ENCODE data around the gene KRTAP17-1.
"Not testable (repeated sequence)": the region's sequence is repeated elsewhere in the genome, so short reads cannot be mapped to it uniquely, and the experiment has no call there.

The KRTAP17-1 gene

DNA sequence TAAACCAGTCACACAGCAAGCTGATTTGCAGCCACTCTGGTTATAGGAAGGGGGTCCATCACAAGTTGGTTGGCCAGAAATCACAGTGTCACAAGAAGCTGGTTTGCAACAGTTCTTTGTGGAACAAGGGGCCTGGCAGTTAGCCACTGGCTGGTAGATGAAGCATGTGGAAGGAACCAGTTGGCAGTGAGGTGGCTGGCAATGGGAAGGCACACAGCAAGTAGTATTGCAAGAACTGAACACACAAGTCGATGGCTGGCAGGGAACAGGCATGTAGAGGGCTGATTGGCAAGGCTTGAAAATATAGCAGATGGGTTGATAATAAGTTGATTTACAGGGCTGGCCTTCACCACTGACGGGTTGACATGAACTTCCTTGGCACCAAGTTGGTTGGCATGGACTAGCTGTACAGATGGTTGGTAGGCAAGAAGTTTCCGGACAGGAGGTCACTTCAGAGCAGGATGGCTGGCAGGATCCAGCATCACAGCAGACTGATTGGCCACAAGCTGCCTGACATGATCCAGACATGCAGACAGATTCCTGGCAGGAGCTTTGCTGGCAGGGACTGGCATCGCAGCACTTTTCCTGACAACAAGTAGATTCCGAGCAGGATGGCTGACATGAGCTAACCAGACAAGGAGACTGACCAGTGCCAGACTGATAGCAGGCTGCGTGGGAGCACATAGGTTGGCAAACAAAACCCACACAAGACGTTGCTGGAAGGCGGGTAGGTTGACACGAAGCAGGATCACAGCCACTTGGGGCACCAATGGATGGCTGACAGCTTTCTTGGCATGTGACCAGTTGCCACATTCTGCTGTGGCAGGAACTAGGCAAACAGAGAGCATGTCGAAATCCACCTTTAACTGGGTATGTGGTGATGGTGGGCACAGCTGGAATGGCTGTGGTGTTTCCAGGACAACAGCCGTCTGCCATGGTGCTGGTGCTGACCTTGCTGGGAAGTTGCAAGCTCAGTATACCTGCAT lies 13.3 kb downstream of the KRTAP17-1 start, which contains the start of gene KRTAP29-1:
KRTAP29-1 (minus strand) TSS at position 936 of the 986 bp plus-strand sequence; CDS start at position 936, 0 bp downstream.
- DNase-seq: no peak

DNA sequence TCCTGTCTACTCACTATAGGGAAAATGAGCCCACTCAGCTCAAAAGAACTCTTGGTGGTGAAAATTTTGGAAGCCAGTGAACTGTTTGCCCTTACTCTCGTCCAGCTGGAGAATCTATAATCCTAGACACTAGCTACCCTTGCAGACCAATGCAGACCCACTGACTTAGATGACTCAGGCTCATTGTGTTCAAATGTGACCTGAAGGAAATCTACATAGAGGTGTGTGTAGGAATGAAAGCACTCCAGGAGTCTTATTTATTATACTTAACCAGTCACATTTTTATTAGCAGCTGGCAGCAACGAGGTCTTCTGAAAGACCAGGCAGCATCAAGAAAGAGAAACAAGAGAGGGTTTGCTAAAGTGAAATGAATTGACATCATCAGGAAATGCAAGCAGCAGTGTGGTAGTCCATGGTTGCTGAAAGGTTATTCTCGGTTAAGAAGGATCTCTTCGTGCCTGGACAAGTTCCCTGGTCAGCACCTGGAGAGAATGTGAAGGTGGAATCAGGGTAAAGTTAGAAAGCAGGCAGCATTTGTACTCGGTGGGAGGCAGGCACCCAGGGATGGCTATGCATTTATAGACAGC lies 14.2 kb downstream of the KRTAP17-1 start:
- DNase-seq: no peak

DNA sequence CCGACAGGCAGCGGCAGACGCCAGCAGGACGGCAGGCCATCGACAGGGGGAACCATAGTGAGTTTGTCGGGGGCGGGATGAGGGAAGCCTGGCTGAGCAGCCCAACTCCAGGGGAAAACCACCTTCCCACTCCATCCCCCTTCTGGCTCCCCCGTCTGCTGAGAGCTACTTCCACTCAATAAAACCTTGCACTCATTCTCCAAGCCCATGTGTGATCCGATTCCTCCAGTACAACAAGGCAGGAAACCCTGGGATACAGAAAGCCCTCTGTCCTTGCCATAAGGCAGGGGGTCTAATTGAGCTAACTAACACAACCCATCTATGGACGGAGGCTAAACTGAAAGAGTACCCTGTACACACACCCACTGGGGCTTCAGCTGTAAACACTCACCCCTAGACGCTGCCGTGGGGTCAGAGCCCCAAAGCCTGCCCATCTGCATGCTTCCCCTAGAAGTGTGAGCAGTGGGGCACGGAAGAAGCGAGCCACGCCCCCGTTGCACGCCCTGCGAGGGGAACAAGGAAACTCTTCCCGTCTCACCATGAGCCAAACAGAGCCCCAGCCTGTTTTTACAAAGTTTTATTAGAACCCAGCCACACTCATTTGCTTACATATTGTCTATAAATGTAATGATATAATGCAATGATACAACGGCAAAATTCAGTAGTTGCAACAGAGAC lies 16.9 kb downstream of the KRTAP17-1 start:
- no peak for DNase-seq

DNA sequence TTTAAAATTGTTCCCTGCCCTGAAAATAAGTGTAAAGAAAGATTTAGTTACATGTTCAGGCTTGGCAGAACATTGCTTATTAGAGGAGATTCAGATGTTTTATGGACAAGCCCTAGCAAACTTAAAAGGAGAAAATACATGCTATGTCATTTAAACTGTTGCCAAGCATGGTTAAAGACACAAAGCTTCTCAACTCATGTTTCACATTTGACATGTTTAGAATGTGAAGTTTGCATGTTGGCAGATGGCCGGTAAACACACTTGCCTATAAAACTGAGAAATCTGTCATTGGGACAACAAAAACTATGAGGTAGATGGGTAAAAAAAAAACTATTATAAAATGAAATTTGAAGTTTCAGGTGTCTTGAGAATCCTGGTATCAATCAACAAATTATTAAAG lies 18.7 kb downstream of the KRTAP17-1 start:
- no peak for DNase-seq

DNA sequence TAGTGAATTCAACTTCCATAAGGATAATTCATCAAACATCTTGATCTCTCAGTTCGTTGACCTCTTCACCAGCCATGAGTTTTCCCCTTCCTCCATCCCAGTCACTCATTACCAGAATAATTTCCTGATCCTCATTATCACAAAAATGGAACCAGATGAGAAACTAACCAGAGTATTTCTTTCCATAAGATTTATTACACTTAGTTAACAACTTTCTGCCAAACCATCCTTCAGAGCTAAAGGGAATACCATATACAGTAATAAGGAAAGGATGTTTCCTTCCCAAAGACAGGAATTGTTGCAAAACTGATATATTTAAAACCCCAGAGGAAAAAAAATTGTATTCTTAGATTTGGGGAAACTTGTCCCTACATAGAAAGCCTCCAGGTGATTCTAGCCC lies 21.5 kb downstream of the KRTAP17-1 start:
- no peak for DNase-seq

DNA sequence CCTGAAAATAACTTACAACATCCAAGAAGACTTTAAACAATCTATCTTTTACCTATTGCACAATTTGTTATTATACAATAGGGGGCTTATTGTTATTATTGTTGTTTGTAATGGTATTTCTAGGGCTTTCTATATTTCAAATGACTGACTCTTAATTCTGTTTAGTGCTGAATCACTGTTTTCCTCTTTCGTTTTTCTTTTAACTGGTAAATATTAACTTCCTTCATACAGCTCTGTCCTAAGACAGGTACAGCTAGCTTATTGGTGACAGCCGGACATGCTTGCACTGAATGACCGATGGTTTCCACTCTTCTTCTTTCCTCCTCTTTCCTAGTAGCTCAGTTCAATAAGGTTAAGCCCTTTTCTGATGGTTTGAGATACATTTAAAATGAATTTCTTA lies 28.5 kb downstream of the KRTAP17-1 start:
- no peak for DNase-seq

DNA sequence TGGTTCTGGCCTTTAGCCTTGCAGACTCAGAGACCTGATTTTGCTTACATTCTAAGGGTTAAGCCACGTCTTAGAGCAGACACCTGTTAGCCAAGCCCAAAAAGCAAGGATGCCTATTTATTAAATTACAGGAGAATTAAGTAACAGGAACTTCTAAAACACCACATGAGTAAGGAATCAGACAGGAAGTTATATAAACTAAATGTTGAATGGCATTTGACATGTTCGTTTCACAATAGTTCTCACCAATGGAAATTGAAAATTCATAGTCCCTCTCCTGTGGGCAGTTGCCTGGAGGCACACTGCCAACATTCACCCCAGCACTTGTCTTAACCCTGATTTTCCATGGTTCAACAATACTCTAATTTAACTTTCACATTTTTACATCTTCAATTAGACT lies 31.0 kb downstream of the KRTAP17-1 start:
- DNase-seq: no peak

DNA sequence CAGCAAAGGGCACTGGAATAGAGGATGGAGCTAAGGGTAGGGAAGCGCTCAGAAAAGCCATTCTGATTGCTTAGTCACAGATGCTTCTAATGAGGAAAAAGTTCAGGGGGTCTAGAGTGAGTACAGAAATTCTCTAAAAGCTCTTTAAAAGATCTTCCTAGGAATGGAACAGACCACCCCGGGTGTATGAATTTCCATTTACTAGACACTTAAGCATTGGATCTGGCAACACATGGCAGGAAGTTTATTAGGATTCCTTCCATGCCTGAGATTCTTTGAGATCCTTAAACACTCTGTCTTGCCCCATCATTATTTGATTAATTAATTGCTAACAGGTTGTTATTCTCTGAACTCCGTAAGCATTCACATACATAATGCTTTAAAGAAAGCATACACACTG lies 31.5 kb downstream of the KRTAP17-1 start:
- no peak for DNase-seq

DNA sequence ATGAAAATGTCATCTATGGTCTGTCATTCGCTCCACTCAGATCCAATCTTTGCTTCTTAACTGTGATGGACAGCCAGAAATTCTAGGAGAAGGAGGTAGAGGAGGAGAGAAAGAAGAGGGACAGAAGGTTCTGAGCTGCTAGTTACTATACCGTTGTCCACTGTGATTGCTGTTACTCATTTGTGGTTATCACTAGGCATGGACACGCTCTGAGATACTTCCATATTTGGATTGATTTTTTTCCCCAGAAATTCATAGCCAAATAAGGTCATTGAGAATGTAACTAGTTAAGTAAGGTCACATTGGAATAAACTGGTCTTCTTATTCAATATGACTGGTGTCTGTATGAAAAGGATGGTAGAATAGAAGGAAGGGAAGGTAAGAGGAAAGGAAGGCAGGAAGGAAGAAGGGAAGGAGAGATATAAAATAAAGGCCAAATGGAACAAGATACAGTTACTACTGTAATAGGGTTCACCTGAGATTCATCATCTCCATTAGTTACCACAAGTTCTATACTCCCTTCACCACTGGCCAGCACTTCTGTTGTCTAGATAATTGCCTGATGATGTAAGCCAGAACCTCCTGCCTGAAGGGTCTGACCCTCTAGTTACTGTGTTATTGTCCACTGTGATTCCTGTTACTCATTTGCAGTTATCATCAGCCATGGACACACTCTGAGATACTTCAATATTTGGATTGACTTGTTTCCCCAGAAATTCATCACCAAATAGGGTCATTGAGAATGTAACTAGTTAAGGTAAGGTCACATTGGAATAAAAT lies 37.1 kb downstream of the KRTAP17-1 start:
- DNase-seq: no peak

DNA sequence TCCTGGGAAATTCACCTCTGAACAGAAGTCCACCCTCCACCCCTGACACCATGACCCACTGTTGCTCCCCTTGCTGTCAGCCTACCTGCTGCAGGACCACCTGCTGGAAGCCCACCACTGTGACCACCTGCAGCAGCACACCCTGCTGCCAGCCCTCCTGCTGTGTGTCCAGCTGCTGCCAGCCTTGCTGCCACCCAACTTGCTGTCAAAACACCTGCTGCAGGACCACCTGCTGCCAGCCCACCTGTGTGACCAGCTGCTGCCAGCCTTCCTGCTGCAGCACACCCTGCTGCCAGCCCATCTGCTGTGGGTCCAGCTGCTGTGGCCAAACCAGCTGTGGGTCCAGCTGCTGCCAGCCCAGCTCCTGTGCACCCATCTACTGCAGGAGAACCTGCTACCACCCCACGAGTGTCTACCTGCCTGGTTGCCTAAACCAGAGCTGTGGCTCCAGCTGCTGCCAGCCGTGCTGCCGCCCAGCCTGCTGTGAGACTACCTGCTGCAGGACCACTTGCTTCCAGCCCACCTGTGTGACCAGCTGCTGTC lies 39.8 kb downstream of the KRTAP17-1 start, which contains the start of gene KRTAP9-7:
KRTAP9-7 (plus strand) TSS at position 51 of the 543 bp plus-strand sequence; CDS start at position 51, 0 bp downstream.
- DNase-seq: not testable (repeated sequence)

DNA sequence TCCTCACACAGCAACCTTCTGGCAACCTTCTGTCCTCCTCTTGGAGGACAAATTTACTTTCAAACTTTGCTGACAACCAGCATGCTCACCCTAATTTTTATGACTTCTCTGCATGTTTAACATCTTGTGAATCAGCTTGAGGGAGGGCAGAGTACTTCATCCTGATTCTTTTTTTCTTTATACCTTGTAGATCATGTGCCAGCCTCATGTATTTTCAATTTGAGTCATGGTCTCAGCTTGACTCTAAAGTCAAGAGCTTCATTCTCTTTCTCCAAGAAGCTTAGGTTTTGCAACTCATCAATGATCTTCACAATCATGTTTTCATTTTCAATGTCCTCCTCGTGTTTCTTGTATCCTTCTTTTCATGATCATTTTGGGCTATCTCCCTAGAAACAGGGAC lies 43.7 kb downstream of the KRTAP17-1 start:
- DNase-seq: no peak

DNA sequence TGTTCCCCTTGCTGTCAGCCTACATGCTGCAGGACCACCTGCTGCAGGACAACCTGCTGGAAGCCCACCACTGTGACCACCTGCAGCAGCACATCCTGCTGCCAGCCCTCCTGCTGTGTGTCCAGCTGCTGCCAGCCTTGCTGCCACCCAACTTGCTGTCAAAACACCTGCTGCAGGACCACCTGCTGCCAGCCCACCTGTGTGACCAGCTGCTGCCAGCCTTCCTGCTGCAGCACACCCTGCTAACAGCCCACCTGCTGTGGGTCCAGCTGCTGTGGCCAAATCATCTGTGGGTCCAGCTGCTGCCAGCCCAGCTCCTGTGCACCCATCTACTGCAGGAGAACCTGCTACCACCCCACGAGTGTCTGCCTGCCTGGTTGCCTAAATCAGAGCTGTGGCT lies 44.2 kb downstream of the KRTAP17-1 start:
- not testable (repeated sequence) for DNase-seq

DNA sequence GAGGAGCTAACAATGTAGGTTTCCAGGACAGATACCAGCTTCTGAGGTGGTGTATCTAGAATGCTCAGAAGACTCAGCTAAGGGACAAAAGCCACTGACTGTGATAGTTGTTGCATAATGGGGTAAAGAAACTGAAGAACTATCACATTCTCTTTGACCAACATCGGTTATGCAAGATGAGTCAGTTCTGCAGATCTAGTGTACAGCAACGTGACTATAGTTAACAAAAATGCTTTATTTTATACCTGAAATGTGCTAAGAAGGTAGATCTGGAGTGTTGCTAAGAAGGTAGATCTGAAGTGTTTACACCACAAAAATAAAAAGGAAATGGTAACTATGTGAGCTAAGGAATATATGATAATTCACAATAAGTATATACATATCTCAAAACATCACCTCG lies 47.8 kb downstream of the KRTAP17-1 start:
- DNase-seq: no peak

DNA sequence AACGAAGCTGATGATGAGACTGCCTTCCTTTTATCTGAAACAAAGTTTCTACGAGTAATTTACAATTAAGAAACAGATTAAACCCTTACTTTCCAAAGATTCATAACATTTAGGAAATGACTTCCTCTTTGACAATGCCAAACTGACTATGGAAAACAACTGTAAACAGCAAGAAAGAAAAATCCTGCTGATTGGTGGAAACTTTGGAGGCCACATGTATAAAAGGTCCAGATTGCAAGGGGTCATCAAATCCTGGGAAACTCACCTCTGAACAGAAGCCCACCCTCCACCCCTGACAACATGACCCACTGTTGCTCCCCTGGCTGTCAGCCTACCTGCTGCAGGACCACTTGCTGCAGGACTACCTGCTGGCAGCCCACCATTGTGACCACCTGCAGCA lies 50.4 kb downstream of the KRTAP17-1 start, which contains the start of gene KRTAP9-6:
KRTAP9-6 (plus strand) TSS at position 301 of the 400 bp plus-strand sequence; CDS start at position 301, 0 bp downstream.
- no peak for DNase-seq

All from NCI-H524 (cell line).